CD4-positive, alpha-beta T cell treated with Interleukin-17A for 1 hour (primary cell): ENCODE data around the gene ADGRG1.

ENCODE experiments used
- DNase-seq: peaks from one replicate; pipeline ENCODE4 v3.0.0-alpha.2; 2020

The ADGRG1 gene

DNA sequence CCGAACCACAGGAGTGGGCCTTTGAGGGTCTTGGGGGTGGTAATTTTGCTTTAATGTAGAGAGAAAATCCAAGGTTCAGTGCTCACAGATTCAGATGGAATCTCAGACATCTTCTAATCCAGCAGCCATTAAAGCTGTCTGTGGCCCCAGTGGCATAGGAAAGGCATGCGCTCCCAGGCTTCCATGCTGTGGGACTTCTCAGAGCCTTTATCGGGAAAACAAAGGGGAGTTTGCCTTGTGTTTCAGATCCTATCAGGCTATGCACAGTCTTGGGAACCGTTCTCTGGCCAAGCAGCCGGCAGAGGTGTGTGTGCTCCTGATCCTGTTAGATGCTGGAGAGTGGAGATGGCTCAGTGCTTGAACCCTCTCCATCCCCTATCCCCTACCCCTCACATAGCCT, 7.8 kb downstream of the ADGRG1 start:
- no peak for DNase-seq

DNA sequence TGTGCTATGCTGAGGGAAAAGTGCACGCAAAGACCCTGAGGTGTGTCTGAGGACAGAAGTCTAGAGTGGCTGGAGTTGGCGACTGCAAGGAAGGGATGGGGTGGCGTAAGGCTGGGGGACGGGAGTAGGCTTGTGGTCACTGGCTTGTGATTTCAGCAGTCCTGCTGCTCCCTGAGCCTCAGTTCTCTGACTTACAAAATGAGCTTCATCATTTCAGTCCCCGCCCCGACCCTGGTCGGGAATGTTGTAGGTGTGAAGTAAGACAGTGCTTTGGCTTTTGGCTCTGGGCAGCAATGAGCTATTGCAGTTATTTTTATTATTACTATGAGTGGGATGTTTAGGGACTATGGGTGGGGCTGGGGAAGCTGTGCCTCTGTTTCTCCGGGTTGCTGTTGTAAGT, 8.6 kb downstream of the ADGRG1 start:
- no peak for DNase-seq

DNA sequence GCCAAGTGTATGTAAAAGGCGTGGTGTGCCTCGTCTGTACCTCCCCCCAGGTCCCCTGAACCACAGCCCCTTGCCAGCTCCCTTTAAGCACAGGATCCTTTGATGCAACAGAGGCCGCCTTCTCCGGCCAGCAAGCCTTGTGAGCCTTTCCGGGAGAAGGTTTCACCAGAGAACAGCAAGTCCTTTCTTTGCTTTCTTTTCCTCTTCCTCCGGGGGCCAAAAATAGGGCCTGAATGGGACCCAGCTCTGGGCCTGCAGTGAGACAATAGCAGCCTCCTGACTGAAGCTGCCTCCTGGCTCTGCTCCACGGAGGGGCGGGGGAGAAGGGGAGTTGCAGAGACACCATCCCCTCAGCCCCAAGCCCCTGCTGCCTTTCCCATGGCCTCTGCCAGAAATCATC, 9.0 kb downstream of the ADGRG1 start:
- no peak for DNase-seq

DNA sequence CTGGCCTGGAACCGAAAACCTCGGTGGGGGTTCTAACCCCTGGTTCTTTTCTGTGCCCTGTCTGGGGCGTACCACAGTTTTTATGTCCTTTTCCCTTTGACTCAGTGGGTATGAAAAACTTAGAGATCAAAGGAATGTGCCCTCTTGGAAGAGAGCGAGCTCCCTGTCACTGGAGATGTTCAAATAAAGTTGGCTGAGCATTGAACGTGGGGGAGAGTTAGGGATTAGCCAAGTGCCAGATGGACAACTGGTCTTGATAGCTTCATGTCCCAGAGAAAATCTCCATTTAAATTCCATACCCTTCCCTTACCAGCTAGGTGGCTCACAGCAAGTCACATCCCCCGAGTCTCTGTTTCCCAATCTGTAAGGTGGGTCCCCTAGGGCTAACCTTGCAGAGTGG, 9.5 kb downstream of the ADGRG1 start:
- no peak for DNase-seq

DNA sequence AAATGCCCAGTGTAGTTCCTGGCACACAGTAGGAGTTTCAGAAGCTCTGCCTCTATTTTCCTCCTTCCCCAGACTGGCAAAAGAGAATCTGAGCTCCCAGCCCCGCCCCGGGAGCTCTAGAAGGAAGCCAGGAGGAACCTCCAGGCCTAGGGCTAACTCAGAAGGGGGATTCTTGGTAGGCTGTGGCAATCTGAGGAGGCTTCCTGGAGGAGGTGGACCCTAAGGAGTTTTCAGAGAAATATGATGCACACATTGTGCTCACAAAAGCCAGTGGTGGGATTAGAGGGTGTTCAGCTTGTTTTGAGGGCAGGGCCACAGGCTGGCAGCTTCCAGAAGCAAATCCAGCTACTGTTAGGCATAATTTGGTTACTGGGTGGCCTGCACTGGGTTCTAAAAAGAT, 10.0 kb downstream of the ADGRG1 start:
- no peak for DNase-seq

DNA sequence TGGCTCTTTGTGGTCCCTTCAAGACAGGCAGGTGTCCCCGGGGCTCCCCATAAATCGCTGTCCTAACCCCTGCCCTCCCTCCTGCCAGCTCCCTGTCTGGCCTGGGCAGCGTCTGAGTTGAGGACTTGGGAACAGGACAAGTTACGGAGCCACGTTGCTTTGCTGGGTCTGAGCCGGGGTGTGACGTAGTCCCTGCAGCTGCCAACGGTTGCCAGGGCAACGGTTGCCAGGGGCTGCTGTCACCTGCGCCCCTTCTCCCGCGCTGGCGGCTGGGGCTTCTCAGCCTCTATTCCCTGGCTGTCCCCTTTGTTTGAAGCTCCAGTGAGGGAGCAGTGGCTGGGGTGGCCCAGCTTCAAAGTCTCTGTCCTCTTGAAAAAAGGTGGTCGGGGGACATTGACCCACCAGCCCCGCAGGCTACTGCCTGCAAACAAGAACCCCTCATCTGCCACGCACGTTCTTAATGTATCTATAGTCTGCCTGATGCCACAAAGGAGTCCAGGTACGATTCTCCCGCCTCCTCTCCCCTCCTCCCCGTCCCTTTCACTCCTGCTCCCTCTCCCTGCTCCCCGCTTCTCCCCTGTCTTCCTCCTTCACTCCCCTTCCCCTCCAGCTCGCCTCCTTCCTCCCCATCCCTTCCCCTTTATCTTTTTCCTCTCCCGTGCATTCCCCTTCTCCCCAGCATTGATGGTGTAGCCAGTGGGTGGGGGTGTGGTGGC, 10.9 kb downstream of the ADGRG1 start:
- no peak for DNase-seq

DNA sequence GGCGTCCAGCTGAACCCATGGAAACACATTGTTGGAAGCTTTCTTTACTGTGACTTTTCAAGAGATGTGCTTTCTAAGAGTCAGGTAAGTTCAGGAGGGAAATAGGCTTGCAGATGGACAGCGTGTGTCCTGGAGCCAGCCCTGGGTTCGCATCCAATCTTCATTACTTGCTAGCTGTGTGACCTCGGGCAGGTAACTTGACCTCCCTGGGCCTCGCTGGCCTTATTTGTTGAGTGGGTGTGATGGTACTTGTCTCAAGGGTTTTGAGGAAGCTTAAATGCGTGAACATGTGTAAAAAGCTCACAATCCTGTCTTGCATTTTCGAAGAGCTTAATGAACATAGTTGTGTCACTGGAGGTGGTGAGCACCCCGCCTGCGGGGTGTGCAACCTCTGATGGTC, 11.8 kb downstream of the ADGRG1 start:
- DNase-seq = no peak

DNA sequence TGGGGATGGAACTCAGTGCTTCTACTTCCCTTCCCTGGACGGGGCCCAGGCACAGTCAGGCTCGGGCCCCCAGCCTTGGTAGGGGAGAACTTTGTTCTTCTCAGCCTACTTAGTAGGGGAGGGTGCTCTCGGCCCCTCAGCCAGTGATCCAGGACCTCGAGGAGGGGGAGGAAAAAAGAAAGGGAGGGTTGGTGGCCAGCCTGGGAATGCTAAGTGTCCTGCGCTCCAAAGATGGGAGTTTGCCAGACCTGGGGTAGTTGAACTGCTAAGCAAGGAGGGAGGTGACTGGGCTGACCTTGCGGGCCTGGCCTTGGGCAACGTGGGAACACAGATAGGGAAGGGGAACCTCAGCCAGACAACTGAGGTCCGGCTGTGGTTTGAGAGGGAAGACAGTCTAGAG, 12.2 kb downstream of the ADGRG1 start:
- no peak for DNase-seq

DNA sequence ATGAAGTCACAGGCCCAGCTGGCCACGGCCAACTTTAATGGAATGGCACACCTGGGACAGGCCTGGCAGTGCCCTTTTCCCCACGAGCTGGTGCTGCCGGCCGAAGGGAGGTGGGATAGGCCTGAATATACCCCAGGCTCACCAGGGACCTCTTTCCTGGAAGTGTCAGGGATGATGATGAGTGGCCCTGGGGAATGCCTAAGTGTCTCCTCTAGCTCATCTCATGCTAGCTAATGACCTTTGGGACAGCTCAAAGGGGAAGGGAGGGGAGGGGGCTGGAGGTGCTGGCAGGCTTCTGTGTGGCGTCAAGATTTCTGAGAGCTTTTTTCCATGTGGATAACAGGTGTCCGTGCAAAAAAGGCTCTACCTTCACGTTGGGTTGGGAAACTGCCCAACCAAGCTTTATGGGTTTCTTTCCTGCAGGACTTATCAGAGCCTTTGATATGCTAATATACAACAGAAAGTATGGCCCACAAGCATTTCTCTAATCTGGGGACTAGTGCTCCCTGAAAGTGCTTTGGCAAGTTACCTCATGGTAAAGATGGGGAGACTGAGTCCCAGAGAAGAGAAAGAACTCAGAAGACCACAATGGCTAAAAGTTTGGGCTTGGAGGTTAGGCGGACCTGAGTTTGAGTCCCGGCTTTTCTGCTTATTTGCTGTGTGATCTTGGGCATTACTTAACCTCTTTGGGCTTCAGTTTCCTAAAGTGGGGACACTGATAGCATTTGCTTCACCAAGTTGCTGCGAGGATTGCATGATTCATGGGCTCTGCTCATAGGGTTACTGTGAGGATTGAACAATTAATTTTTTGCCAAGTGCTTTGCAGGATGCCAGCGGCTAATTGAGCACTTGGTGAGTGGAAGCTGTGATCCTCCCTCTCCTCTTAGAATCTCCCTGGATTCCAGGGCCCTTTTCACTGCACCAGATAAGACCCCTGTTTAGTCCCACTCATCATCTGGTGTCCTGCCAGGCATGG, 14.0 kb downstream of the ADGRG1 start:
- no peak for DNase-seq

DNA sequence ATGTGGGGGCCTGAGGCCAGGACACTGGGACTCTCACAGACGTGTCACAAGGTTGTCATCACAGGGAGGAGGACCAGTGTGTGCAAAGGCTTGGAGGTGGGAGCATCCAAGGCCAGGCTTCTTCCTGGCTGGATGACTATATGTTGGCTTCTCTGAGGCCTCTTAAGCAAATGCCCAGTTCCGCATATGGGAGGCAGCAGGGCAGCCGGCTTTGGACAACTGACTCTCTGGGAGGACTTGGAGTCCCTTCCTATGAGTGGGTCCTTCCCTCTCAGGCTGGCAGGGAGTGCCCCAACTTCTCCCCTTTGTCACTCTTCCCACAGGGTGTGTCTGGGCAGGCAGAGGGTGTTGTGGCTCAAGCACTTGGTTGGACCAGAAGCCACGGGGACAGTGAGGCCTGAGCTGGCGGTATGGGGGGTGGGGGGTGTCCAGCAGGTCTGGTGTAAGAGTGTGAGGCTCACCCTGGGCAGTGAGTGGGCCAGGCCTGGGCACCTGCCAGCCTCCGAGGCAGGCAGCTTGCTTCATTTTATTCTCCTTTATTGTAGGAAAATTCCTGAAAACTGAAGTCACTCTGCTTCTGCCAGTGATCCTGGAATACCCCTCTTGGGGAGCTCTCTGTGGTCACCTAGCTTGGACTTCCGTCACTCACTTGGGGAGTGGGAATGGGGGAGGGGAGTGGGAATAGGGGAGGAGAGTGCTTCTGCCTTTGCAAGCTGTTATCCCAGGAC, 14.9 kb downstream of the ADGRG1 start:
- no peak for DNase-seq

DNA sequence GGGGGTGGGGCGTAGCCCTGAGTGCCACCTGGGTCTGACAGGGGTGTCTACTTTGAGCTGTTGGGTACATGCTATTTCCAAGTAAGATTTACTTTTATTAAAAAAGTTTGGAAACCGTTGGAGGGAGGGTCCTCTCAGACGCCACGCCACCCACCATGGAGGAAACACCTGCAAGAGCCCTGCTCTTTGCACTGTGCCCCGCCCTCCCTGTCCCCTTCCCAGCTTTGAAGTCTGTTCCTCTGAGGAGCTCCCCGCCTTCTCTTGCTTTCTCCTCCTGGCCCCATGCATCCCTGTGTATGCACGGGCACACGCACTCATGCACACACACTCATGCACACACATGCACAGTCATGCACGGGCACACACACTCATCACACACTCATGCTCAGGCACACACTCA, 15.5 kb downstream of the ADGRG1 start:
- no peak for DNase-seq

DNA sequence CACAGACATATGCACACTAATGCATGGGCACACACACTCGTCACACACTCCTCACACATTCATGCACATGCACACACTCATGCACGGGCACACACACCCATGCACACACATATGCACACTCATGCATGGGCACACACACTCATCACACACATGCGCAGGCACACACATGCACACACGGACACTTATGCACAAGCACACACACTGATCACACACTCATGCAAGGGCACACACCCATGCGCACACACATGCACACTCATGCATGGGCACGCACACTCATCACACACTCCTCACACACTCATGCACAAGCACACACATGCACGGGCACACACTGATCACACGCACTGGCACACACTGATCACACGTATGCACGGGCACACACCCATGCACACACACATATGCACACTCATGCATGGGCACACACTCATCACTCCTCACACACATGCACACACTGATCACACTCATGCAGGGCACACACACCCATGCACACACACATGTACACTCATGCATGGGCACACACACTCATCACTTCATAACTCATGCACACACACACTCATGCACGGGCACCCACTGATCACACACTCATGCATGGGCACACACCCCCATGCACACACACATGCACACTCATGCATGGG, 16.1 kb downstream of the ADGRG1 start:
- DNase-seq = no peak

DNA sequence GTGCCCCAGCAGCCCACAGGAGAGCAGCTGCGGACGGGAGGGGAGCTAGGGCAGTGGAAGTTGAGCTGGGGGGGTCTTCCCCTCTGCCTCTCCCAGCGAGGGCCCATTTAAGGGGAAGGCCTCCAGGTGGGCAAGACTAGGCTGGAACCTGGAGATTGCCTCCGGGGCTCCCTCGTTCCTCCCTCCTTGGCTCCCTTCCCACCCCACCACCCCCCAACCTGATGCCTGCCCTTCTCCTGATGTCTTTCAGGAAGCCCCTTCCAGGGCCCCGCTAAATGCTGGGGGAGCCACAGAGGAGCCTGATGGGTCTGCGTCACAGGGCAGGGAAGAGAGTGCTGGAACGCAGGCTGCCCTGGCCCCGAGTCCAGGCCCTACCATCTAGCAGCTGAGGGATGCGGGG, 16.7 kb downstream of the ADGRG1 start:
- no peak for DNase-seq

DNA sequence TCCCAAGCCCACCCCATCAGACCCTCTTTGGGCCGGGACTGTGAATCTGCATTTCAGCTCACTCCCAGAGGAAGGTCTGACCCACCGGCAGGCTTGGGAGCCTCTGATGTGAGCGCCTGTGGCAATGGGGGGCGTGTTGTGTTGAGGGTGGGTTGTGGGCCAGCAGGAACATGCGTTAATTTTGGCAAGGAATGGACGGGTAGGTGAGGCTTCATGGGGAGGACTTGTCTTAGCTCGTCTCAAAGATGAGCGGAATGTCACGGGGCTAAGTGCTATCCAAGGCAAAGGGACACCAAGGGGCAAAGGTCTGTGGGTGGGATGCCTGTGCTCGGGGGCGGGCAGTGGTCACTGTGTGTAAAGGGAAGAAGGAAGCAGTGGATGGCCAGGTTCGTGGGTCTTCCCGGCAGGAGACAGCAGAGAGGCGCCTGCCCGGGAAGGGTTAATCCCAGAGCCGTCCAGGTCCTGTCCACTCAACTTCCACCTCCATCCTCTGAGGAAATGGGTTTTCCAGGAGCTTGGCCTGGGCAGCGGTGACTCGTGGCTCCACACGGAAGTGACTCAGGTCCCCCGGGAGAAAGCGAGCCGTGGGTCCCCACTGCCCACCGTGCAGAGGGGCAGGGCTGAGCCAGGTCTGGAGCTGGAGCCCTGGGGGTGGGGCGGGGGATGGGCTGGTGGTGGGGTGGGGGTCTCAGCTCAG, 17.4 kb downstream of the ADGRG1 start:
- no peak for DNase-seq

DNA sequence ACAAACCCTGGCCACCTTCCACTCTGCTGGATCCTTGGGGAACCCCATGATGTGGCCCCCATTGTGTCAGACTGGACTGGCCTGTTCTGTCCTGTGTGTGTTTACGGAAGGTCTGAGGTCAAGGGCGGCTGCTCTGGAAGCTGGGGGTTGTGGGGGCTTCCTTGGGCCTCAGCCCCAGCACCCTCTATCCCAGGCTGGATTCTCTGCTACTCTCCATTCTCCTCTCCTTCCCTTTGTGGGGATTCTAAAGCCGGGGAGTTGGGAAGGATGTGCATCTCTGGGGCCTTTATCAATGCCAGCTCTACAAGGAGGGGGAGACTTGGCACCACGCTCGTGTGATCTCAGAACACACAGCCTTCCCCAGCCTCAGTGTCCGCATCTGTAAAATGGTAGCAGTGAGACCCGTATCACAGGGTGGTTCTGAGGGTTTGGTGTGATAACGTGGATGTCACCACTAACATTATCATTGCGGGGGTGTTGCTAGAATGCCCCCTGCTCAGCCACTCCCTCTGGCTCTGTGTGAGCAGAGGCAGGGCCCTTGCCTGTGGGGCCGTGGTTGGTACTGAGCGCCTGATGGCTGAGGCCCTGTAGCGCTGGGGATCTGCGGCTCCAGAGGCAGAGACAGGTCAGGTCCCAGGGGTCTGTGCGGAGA, 18.1 kb downstream of the ADGRG1 start:
- DNase-seq = peak; percentile 58

DNA sequence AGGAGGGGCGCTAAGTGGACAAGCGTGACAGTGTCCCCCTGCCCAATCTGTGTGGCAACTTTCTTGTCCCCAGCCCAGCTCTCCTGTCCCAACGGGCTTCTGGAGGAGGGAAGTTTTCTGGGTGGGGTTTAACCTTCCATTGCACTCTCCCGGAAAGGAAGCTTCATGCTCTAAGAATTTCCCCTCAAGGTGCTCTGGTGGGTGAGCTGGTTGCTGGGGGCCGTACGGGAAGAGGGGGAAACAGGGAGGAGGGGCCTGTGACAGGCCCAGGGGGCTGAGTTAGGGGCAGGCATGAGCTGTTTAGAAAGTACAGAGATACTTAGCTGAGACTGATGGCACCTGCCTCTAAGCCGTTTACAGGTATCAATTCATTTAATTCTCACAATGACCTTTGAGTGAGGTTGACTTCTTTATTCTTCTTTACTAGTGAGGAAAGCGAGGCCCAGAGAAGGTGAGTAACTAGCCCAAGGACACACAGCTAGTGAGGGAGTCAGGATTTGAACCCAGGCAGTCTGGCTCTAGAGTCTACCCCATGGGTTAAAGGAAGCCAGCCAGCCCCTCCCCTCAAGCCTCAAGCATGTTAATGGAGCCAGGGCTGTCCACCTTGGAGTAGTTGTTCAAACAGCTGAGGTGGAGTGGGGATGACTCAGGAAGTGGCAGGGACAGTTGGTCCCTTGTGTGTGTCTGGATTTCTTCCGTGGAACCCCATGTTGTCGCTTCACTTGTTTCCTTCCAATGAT, 18.9 kb downstream of the ADGRG1 start:
- DNase-seq = no peak

DNA sequence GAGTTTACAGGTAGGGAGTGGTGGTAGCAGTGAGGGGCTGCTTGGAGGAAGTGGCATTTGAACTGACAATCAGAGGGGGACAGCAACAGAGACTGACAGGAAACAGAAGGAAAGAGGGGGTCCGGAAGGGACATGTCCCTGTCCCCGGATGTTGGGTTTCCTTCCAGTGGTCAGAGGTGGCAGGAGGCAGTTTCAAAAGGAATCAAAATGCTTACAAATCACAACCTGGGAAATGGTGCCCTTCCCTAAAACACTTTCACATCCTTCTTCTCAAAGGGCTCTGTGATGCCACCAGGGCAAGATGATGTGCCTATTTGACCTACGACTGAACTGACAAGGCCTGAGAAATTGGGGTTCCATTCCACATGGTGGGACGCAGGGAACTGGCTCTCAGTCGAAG, 19.7 kb downstream of the ADGRG1 start:
- DNase-seq = peak; percentile 20

DNA sequence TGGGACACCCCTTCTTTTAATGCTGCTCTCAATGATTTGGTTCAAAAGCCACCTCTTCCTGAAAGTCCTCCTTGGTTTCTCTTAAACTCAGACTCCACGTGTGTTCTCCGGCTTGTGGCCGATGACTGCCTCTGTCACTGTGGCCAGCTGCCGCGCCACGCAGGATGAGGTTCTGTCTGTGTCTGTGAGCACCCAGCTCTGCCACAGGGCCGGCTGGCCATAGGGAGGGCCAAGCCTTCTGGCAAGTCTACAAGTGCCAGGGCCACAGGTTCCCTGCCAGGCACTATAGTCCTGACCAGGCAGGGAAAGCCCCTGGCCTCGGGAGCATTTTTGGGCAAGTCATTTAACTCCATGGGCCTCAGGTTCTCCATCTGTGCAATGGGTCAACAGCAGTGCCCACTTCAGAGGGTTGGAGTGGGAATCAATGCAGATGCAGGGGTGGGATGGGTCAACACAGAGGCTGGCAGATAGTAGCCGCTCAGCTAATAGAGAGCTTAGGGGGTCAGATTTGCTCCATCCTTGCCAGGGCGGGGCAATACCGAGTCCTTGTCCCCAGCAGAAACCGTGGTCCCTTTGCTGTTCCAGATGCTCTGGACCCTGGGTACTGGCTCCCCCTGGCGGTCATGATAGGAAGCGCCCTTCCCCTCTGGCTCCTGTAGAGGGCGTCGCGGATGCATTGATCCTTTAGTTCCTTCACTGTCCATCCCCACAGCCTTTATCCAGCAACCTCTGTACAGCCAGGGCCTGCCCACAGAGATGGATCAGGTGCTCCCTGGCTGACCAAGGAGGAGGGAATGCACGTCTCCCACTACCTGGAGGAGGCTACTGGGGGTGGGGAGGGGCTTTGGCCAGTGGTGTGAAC, 20.4 kb downstream of the ADGRG1 start:
- peak; percentile 89 for DNase-seq

DNA sequence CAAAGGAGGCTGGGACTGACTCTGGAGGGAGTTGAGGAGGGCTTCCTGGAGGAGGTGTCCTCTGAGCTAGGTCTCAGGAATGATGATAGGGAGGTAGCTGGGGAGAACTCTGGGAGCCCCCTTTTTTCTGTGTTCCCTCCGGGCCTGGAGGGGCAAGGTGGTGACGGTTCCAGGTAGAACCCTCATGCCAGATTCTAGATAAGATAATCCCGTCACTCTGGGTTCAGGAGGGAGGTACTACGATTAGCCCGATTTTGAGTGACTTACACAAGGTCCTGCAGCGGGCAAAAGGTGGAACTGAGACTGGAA, 21.0 kb downstream of the ADGRG1 start:
- DNase-seq = no peak

DNA sequence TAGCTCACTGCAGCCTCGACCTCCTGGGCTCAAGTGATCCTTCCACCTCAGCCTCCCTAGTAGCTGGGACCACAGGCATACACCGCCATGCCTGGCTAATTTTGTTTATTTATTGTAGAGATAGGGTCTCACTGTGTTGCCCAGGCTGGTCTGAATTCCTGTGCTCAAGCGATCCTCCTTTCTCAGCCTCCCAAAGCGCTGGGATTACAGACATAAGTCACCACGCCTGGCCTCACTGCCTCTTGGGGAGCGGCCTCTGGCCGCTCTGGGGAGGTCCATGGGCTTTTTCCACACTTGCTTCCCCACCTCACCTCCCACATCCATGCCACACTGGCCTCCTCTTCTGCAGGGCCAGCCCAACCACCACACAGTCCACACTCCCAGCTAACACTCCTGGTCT, 21.4 kb downstream of the ADGRG1 start:
- DNase-seq = no peak
